Astrocyte of the hippocampus (primary cell): ENCODE data around the gene COPG2.
"Not testable (repeated sequence)": the region's sequence is repeated elsewhere in the genome, so short reads cannot be mapped to it uniquely, and the experiment has no call there.

Source experiments
- DNase-seq: peaks from one replicate; pipeline ENCODE4 v3.0.0; 2011; ENCODE audit warnings: low read depth, low spot score

The COPG2 gene

DNA sequence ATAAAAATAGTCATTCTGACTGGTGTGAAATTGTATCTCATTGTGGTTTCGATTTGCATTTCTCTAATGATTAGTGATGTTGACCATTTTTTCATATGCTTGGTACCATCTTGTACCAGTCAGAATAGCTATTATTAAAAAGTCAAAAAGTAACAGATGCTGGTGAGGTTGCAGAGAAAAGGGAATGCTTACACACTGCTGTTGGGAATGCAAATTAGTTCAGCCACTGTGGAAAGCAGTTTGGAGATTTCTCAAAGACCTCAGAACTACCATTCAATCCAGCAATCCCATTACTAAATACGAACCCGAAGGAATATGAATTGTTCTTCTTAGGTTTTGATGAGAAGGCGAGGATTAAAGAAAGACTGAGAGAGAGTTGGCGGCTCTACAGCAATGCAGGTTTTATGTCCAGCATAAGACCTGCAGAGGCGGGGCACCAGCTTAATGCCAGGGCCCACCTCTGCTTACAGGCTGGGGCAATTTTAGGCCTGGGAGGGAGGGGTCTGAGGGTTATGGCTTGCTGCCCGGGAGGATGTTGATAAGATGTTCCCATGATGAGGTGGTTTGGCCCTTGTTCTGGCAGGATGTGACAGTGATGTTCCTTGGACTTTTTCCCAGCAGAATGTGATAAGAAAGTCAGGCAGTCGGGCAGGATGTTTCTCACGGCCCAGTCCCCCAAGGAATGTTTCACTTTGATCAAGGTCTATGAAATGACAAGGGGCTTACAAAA, 102.2 kb downstream of the COPG2 start:
- DNase-seq: peak; percentile 48

DNA sequence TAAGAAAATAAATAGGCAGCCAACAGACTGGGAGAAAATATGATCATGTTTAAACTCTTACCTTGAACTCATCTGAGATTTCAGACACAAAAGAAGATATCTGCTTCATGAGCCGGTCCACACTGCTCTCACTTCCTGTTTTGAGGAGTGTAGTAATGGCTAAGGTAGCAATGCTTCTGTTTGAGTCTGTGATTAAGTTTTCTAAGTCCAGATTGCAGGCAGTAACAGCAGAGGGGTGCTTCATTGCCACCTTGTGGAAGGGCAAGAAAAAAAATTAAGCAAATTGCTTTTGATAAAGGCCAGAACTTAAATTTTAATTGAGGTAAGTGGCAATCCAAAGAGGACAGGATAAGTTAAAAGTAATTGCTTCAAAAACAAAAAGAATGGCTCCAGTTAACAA, 107.6 kb downstream of the COPG2 start:
- DNase-seq: no peak

DNA sequence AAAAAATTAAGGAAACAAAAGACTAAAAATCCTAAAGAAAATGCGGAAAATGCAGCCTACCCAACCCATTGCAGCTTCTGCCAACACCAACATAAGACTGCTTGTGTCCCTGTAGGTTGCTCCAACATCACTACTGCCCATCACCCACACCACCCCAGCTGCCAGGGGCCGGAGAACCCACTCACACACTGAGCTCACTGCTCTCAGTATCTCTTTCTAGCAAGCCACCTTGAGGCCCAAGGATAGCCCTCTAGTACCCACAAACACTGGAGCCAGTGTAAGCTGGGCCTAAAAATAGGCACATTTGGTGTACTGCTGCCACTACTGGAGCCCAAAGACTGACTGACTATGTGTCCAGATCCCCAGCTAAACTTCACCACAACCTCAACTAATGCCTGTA, 109.4 kb downstream of the COPG2 start:
- no peak for DNase-seq

DNA sequence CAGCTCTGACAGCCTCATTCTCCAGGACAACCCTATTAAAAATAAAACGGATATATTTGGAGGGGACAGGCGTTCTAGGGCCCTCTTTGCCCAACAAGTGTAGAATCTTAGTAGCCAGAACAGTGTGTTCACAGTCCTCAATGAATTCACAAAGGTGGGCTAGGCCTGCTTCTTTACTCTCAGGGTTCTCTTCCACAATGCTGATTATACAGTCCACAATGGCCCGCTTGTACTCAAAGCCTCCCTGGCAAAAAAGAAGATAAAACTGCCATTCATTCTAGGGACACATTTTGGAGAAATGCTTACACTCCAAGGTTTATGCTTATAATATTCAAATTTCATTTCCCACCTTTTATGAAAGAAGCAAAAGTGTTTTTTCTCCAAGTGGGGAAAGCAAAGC, 114.1 kb downstream of the COPG2 start:
- no peak for DNase-seq

DNA sequence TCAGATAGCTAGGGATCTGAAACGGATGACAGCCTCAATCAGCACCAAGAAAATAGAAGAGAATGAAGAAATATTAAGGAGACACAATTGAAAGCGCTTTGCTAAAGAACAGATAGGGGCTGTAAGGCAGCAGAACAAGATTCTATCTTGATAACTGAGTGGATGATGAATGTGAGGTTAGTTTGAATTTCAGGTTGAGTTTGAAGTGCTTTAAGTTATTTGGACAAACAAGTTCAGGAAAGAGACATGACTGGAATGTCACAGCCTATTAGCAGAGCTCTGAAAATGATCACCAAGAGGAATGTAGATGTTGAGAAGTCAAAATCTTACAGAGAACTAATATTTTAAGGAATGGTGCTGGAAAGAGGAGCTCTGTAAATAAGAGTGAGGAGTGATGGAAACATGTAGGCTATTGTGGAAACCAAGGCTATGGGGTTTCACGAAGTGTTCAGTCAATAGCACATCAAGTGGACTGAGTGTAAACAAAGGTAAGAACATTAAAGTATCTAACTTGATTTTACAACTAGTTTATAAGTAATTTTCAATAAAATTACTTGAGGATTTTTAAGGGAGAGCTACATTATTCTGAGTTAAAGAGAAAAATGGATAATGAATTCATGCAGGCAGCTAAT, 115.0 kb downstream of the COPG2 start:
- DNase-seq: no peak

DNA sequence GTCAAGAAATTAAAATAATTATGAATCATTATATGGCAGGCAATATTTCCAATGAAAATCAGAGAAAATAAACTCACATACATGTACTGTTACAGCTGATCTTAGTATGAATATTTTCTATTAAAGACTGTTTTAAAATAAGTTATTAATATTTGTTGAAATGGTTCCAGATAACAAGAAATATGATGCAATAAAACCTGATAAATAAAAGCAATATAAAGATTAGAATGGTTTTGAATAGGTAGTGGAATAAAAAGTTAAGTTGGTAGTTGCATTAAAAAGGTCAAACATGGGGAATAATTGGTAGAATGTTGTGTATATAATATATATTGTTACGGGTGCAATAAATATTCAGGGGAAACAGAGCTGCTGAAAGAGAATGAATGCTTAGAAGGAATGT, 124.2 kb downstream of the COPG2 start:
- no peak for DNase-seq

DNA sequence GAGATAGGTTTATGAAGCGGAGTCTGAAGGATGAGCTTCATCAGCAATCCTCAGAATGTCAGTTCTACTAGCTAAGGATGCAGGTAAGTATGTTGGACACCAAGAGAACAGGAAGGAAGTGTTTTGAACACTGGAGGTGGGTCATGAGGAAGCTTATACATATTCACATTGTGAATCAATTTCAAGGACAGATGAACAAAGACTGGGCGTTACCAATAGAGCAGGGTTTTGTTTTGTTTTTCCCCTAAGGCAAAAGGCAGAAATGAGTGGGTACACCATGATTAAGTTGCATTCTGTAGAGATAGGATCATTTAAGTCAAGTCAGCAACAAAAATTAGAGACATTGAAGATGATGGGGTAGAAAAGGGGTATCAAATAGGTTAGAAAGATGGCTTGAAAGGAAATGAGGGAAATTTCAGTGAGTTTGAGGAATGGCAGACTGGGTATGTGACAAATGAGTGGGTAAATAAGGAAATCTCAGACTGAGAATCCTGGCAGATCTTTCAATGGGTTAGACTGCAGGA, 125.0 kb downstream of the COPG2 start:
- no peak for DNase-seq

DNA sequence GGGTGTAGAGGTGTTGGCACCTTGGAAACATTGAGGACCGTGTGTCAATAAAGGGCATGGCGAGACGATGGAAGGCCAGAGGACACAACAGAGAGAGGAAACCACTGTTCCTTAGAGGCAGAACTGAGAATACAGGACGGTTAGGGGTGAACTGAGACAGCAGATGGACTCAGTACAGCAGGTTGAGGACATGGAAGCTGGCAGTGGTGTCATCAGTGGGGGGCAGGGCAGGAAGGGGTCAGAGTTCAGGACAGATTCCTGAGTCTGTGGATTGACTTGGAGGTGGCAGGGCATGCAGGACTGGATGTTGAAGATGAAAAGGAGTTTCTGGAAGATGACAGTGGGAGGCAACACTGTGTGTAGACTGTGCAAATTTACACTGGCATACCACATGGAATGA, 126.3 kb downstream of the COPG2 start:
- not testable (repeated sequence) for DNase-seq

DNA sequence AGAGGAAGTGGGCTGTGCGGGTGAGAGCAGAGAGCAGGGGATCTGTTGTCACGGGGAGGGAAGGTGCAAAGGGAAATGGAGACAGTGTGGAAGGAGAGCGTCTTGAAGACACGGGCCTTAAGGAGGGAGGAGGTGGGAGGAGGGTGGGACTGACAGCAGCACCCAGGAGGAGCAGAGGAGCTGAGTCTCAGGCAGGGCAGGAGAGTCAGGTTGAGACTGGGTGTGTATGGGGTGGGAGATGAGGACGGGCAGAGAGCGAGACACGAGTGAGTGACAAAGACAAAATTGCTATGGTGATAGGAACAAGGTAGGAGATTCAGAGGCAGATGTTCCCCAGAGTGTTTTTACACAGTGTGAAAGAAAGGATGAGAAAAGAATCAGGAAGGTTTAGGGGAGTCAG, 127.3 kb downstream of the COPG2 start:
- DNase-seq: not testable (repeated sequence)

DNA sequence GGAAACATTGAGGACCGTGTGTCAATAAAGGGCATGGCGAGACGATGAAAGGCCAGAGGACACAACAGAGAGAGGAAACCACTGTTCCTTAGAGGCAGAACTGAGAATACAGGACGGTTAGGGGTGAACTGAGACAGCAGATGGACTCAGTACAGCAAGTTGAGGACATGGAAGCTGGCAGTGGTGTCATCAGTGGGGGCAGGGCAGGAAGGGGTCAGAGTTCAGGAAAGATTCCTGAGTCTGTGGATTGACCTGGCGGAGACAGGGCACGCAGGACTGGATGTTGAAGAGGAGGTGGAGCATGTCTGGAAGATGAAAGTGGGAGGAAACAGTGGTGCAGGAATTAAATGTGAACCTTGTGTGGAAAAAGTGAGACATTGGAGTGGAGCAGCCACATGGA, 130.7 kb downstream of the COPG2 start:
- DNase-seq: not testable (repeated sequence)

DNA sequence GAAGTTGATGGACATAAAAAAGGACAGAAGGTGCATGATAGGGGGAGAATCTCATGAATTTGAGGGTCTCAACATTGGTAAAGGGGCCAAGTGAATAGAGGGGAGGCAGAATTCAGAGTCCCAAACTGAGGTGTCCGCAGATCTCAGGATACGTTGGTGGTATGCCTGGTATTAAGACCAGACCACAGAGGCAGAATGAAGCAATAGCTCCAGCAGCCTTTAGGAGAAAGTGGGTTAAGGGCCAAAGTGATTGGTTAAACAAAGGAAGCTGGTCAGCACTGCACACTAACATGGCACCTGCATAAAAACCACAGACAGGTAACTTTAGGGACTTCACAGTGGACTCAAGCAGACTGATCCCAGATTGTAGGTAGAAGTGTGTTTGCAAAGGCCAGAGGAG, 139.1 kb downstream of the COPG2 start:
- no peak for DNase-seq

DNA sequence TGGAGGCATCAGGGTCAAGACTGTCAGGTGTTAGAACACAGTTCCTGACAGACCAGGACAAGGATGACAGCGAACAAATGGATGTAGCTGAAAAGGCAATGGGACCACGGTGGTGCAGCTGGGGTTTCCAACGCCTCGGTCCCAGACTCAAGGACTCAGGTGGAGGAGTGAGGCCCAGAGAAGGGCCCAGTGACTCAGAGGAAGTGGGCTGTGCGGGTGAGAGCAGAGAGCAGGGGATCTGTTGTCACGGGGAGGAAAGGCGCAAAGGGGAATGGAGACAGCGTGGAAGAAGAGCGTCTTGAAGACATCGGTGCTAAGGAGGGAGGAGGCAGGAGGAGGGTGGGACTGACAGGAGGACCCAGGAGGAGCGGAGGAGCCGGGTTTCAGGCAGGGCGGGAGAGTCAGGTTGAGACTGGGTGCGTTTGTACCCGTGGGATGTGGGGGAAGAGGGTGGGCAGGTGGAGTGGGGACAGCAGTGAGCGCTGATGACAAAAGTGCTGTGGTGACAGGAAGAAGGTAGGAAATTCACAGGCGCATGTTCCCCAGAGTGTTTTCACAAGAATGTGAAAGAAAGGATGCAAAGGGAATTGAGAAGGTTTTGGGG, 140.7 kb downstream of the COPG2 start:
- not testable (repeated sequence) for DNase-seq

DNA sequence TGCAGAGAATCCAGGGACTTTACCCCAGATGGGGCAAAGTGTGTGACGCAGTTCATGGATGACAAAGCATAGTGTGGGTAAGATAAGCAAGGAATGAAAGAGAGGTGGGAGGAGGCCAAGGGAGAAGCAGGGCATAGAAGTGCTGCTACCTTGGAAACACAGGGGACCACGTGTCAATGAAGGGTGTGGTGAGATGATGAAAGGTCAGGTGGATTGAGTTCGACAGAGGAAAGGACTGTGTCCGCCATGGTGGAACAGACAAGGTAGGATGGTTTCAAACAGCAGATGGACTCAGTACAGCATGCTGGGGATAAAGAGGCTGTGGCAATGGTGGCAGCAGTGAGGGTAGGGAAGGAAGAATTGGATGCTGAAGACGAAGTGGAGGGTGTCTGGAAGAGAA, 143.9 kb downstream of the COPG2 start:
- DNase-seq: no peak

DNA sequence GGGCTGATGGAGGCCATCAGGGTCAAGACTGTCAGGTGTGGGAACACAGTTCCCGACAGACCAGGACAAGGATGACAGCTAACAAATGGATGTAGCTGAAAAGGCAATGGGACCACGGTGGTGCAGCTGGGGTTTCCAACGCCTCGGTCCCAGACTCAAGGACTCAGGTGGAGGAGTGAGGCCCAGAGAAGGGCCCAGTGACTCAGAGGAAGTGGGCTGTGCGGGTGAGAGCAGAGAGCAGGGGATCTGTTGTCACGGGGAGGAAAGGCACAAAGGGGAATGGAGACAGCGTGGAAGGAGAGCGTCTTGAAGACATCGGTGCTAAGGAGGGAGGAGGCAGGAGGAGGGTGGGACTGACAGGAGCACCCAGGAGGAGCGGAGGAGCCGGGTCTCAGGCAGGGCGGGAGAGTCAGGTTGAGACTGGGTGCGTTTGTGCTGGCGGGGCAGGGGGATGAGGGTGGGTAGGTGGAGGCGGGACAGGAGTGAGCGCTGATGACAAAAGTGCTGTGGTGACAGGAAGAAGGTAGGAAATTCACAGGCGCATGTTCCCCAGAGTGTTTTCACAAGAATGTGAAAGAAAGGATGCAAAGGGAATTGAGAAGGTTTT, 144.9 kb downstream of the COPG2 start:
- DNase-seq: not testable (repeated sequence)

DNA sequence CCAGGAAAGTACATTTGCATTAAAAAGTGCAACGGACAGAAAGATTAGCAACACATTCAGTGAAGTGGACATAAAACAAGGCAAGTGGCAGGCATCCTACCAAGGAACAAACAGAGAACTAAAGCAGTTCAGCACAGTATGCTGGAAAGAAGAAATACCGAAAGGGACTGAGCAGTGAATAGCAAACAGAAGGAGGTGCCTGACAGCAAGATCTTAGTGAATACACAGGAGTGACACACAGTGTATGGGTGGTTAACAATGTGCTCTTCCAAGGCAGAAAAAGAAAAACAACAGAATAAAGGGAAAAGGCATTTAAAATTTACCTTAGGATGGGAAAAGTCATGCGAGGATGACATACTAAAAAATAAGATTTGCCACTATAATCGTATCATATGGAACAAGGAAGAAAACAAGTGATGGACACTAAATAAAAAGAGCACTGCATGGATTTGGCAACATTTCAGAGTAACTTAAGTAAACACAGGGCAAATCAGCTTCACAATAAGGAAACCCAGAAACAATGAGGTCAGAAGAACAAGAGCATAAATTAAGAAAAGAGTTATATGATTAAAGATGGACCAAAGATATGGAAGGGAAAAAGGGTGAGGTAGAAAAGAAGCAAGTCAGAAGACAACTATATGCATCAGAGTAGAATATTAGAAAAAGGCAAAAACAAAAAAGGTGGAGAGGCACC, 147.1 kb downstream of the COPG2 start:
- DNase-seq: no peak

DNA sequence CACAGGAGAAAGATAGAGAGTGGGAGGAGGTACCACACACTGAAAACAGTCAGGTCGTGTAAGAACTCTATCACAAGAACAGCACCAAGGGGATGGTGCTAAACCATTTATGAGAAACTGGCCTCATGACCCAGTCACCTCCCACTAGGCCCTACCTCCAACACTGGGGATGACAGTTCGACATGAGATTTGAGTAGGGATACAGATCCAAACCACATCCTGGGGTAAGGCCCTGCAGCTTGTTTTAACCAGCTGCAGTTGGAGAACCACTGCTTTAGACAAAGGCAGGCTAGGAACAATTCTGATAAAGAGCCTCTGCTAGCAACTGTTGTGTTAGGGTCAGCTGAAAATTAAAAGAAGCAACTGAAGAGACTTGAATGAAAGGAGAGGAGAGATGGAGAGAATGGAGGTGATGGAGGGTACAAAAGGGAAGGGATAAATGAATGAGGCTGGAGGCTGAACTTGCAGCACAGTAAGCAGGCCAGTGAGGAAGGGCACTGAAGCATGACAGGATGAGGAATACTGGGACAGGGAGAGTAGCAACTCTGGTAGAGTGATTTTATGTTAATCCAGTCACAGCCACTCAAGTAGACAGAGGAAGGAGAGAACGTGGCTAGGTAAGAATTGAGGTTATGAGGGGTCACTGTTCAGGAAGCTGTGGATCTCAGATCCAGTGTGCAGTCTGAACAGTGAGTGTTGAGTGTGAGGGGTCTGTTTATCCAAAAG, 153.1 kb downstream of the COPG2 start:
- DNase-seq: no peak

DNA sequence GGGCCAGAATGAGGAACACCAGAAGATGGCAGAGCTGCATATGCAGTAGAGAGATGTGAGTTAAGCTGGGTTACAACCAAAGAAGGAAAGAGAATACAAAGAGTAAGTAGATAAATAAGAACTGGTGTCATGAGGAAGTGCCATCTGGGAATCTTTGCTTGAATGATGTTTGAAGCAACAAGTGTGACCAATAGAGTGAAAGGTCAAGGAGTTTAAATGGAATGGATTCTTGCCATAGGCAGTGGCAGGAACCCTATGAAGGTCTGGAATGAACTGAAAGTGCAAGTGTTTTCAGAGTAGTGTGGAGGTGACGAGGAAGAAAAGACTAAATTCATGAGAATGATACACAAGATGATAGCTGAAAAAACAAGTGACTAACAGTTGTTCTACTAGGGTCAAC, 155.1 kb downstream of the COPG2 start:
- DNase-seq: no peak

DNA sequence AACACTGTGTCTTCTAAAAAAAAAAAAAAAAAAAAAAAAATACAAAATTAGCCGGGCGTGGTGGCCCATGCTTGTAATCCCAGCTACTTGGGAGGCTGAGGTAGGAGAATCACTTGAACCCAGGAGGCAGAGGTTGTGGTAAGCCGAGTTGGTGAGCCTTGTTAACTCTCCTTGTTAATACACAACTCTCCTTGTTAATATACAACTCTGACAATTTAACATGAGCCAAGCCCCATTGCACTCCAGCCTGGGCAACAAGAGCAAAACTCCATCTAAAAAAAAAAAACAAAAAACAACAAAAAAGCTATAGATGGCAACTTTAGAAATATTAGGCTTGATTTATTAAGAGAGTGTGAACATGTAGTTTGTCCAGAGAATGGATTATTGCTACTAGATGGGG, 156.5 kb downstream of the COPG2 start:
- DNase-seq: not testable (repeated sequence)

DNA sequence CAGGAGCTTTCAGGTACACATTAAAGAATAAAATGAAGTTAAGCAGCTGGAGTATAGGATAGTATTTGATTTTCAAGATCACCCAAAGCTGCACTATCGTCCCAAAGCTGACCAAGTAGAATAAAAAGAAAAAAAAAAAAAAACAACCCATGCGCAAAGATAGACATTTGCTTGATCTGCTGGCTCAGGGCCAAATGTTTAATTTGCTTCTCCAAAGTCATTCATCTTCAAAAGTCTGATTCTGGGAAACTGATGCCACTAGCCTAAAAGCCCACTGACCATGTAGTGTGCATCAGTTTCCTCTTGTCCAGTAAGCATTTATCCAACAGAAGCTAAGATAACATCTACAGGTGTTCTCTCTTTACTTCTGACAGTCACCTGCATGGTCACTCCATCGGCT, 162.2 kb downstream of the COPG2 start:
- DNase-seq: no peak

DNA sequence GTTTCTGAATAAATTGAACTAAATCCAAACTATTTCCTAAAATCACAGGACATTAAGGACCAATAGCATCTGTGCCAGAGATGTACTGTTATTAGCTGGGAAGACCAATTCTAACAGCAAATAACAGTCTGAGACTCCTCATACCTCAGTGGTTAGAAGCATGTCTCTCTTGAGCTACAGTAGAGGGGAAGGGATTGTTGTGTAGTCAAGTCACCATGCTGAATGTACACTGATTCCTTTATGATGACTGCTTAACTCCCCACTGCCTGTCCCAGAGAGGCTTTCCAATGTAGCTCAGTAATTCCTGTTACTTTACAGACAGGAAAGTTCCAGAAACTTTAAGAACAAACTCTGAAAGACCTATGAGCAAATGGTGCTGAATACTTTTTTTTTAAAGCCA, 162.8 kb downstream of the COPG2 start:
- DNase-seq: peak; percentile 29

DNA sequence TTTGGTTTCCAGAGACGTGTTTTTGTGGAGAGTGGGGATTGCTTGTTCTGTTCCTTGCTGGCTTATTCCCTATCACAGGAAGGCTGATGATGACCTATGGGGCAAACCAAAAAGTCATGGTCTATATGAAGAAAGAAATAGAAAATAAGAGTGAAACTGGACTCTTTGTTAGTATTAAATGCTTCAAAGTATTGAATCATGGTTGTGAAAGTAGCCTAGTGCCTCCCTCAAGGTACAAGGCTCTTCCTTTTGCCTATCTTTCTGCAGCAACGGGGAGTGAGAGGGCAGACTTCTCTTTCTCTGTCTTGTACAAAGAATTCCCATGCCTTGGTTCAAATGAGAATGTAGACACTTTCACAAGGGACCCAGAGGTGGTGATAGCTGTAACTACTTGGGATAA, 167.6 kb downstream of the COPG2 start:
- no peak for DNase-seq
